Cardiac muscle cell (in vitro differentiated cells and primary cell): ENCODE measurements around the gene VWF. TPM values are rescaled to one million over a fixed set of nuclear protein-coding genes. Genes with fewer than 3 reads are reported as not detected.
A peak's percentile ranks its signal among the peaks of the same experiment; 100 is the strongest.

Experiments
- DNase-seq, 2 donors: peaks; one replicate each; pipeline versions ENCODE4 v3.0.0 to v3.0.0-alpha.2; 2010 to 2017; ENCODE audit warnings: low read depth in 1 of 2, low spot score in 1 of 2
- H3K27ac ChIP-seq: fragments of 200-600 bp; sonication (generic); 2 replicates; pipeline ENCODE4 v1.5.1; 2016
- H3K27me3 ChIP-seq: fragments of 200-600 bp; sonication (generic); 2 replicates; pipeline ENCODE4 v1.6.0; 2016; ENCODE audit warnings: control low read depth
- H3K36me3 ChIP-seq: fragments of 200-600 bp; sonication (generic); 2 replicates; pipeline ENCODE4 v1.5.1; 2016; ENCODE audit warnings: control low read depth
- H3K4me1 ChIP-seq: fragments of 200-600 bp; sonication (generic); 2 replicates; pipeline ENCODE4 v1.8.1; 2017; ENCODE audit warnings: low read depth, mild to moderate bottlenecking, mixed run types
- H3K4me3 ChIP-seq: fragments of 200-600 bp; sonication (generic); 2 replicates; pipeline ENCODE4 v1.5.1; 2016; ENCODE audit warnings: mild to moderate bottlenecking
- H3K9me3 ChIP-seq: fragments of 200-600 bp; sonication (generic); 2 replicates; pipeline ENCODE4 v1.5.1; 2017; ENCODE audit warnings: low read depth, mild to moderate bottlenecking, control low read depth
- polyA plus RNA-seq: library from polyadenylated mRNA; unstranded; fragments of >200 nt; fragmentation: Nextera tagmentation; extraction: Ambion mirVana; gene quantifications from 2 replicates; pipeline ENCODE4 v1.2.1, GENCODE V29; 2016
- total RNA-seq: library from RNA; depleted of rRNA; stranded (reverse); fragments of >200 nt; gene quantifications from 2 replicates; pipeline ENCODE4 v1.2.3, GENCODE V29; 2016
- TF ChIP-seq, protein P1 (sequence below): IDR thresholded peaks from 2 replicates; pipeline ENCODE4 v1.5.1; 2012; ENCODE audit warnings: low read depth, mild to moderate bottlenecking, low read length

The VWF gene
- total and polyA plus RNA-seq, 2 experiments from 2014 or later, result 0.03 TPM; not detected in 1

DNA sequence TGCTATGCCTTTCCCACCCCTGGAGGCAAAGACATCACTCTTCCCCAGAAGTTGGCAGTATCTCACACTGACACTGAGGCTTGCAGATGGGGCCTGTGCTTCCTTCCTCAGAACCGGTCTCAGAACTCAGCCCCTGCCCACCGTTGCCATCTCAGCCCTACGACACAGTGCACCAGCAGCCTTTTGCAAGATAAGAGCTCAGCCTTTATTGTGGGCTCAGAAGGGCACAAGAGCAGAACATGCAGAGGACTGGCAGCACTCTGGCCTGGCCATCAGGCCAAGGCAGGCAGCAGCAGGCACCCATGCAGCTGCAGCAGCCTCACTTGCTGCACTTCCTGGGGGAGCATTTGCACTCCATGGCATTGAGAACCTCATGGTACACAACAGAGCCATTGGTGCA, 175.8 kb downstream of the VWF start:
- H3K4me1 ChIP-seq, result no peaks in the 10 kb centered on the region
- no peak overlapping the region for H3K27ac ChIP-seq
- TF ChIP-seq, protein P1, sequence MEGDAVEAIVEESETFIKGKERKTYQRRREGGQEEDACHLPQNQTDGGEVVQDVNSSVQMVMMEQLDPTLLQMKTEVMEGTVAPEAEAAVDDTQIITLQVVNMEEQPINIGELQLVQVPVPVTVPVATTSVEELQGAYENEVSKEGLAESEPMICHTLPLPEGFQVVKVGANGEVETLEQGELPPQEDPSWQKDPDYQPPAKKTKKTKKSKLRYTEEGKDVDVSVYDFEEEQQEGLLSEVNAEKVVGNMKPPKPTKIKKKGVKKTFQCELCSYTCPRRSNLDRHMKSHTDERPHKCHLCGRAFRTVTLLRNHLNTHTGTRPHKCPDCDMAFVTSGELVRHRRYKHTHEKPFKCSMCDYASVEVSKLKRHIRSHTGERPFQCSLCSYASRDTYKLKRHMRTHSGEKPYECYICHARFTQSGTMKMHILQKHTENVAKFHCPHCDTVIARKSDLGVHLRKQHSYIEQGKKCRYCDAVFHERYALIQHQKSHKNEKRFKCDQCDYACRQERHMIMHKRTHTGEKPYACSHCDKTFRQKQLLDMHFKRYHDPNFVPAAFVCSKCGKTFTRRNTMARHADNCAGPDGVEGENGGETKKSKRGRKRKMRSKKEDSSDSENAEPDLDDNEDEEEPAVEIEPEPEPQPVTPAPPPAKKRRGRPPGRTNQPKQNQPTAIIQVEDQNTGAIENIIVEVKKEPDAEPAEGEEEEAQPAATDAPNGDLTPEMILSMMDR, result no peak
- H3K27me3 ChIP-seq, result peaks cover 40% of the 10 kb centered on the region
- no peak for DNase-seq
- H3K9me3 ChIP-seq, result no peaks in the 10 kb centered on the region
- H3K4me3 ChIP-seq, result no peak overlapping the region
- H3K36me3 ChIP-seq, result no peaks in the 10 kb centered on the region

DNA sequence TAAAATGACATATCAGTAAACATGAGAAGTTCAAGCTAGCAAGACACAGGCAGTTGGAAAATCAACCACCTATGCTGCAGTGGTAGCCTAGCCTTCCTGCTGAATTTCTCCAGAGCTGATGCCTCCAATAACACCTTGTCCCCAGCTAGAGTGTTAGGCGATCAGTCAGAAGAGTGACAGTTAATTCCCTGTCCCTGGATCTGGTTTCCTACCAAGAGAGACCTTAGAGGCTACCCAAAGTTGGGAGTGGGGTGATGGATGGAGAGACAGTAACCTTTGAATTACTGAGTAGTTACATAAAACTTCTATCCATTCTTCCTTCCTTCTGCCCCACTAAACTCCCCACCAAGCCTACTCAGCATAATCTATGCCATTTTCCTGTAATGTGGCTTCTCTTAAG, 177.5 kb downstream of the VWF start:
- no peak for DNase-seq
- Histone ChIP-seq H3K27me3 (peaks cover 43% of the 10 kb centered on the region), H3K36me3 (no peaks in the 10 kb centered on the region), H3K4me3 (no peak overlapping the region), H3K27ac (no peak overlapping the region), H3K4me1 (no peaks in the 10 kb centered on the region), H3K9me3 (no peaks in the 10 kb centered on the region)
- TF ChIP-seq, protein P1, result no peak

DNA sequence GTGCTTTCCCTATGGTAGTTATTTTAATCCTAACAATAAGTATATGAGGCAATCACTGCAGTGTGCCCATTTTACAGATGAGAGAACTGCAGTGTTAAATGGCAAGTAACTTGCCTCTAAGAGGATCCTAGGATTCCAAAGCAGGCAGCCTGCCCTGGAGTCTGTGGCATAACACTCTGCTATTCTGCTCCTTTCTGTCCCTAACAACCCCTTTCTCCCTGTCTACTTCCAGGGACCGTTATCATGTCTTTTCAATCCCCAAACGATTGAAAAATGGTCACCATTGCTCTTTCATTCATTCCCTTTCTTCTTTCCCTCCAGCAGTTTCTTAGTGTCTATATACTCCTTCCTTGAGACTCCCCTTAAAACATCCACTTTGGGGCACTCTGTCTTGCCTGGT, 178.1 kb downstream of the VWF start:
- peaks cover 43% of the 10 kb centered on the region for H3K27me3 ChIP-seq
- TF ChIP-seq, protein P1, result no peak

DNA sequence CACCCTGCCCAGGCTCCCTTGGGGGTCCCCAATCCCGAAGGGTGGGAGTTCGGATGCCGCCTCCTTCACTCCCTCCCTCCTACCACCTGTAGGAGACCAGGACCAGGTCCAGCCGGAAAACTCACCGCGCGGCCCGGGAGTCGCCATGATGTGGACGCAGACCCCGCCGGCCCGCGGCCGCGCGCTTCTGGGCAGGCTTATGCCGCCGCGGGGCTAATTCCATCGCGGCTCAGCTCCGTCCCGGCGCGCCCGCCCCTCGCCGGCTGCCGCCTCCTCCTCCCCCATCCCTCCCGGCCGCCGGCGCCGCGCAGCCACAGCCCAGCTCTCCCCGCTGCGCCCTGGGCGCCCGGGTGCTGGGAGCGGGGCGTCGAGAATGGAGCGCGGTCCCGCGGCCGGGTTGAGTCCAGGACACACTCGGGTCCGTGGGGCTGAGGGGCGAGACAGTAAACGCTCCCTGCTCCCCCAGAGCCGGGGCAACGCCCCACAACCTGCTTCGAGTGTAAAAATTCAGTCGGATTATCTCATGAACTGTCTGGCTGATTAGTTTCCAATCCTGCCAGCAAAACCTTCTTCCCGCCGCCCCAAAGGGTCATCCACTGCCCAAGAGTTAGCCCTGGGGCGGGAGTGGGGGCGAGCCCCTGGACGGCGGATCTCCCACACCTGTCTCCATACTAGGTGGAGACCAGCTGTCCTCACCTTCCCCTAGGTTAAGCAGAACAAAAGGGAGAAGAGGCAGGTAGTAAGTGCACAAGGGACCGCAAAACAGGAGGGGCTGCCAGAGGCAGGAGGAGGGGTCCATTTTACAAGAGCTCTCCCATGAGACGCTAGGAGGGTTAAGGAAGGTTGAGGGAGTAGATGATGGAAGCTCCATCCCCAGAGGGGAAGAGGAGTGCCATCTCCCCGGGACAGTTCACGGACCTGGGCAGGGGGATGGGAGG, 179.1 kb downstream of the VWF start, which contains the start of gene ANO2:
Gene ANO2 (minus strand): TSS at position 189 of the 938 bp plus-strand sequence. CDS start 42 bp downstream, at position 147.
- peak; percentile 25 to 80 for DNase-seq
- H3K9me3 ChIP-seq, result no peaks in the 10 kb centered on the region
- H3K4me3 ChIP-seq, result peak within 1 kb of the TSS; percentile 43
- no peaks in the 10 kb centered on the region for H3K4me1 ChIP-seq
- TF ChIP-seq, protein P1, result no peak
- peaks cover 43% of the 10 kb centered on the region for H3K27me3 ChIP-seq
- no peaks in the 10 kb centered on the region for H3K36me3 ChIP-seq
- H3K27ac ChIP-seq, result no peak within 1 kb of the TSS

More for the DNA sequence above, 178.1 kb downstream of the VWF start:
- Histone ChIP-seq H3K9me3 (no peaks in the 10 kb centered on the region), H3K36me3 (no peaks in the 10 kb centered on the region), H3K4me3 (no peak overlapping the region), H3K4me1 (no peaks in the 10 kb centered on the region), H3K27ac (no peak overlapping the region)
- DNase-seq, result no peak

DNA sequence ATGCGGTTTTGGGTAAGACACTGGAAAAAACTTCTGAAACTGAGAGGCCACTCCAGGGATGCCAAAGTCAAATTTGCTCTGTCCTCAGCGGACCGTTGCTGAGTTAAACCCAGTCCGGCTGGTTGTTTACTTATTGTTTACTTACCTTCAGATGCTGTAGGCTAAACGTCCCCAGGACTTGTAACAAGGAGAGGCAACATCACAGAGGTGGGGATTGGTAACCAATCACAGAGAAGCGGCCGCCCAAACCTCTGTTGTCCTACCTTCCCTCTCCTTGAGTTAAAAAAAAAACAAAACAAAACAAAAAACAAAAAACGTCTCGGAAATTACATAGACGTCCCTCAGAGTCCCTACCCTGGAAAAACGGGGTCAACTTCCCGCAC, 179.8 kb downstream of the VWF start:
- Histone ChIP-seq H3K4me3 (peak overlapping the region; percentile 43), H3K27me3 (peaks cover 43% of the 10 kb centered on the region), H3K27ac (no peak overlapping the region), H3K9me3 (no peaks in the 10 kb centered on the region), H3K4me1 (no peaks in the 10 kb centered on the region), H3K36me3 (no peaks in the 10 kb centered on the region)
- peak in 1 of 2 donors; percentile 6 for DNase-seq
- TF ChIP-seq, protein P1, result no peak
